ENCODE results near the gene LIPC.

DNA sequence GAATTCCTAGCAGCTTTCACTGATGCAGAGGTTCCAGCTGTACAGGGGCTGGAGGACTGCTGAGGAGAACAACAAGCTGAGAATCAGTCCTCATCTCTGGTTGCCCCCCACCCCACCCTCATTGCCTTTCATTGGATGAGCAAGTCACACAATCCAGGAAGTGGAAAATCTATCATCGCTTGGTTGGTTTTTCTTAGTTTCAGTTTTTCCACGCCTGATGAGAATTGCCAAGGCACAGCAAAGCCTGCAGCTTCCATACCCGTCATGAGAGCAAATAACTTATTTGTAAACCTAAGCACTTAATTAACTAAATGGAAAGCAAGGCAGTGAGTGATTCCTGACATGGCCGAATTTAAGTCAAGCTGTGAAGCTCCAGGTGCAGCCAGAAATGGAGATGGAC lies 21.4 kb upstream of the LIPC start:
- no peak for TF ChIP-seq CTCF (IDR thresholded peaks at IDR 0.05 in 4 of 5, conservative IDR thresholded peaks at IDR 0.05 in 1 of 5)
- TF ChIP-seq POLR2A (IDR thresholded peaks at IDR 0.05), result no peak
